HEK293 (cell line): ENCODE measurements around the gene HOXC10.

ENCODE experiments used
- EGR2 ChIP-seq: fragments of 450-650 bp; formaldehyde crosslinking; IDR thresholded peaks from 2 replicates; pipeline ENCODE4 v1.5.1; 2016; ENCODE audit warnings: low read depth, missing biosample characterization, missing genetic modification characterization
- KLF17 ChIP-seq: fragments of 450-650 bp; formaldehyde crosslinking; IDR thresholded peaks from 2 replicates; pipeline ENCODE4 v1.5.1; 2016; ENCODE audit warnings: missing biosample characterization, missing genetic modification characterization
- PBX3 ChIP-seq: sonication (generic); formaldehyde crosslinking; IDR thresholded peaks from 2 replicates; pipeline ENCODE4 v1.8.1; 2022; ENCODE audit warnings: mild to moderate bottlenecking, moderate library complexity, missing genetic modification reagents
- PRDM1 ChIP-seq: fragments of 450-650 bp; formaldehyde crosslinking; IDR thresholded peaks from 2 replicates; pipeline ENCODE4; 2016; ENCODE audit warnings: missing biosample characterization, missing genetic modification characterization
- SCRT1 ChIP-seq: fragments of 450-650 bp; formaldehyde crosslinking; IDR thresholded peaks from 2 replicates; pipeline ENCODE4 v1.5.1; 2016; ENCODE audit warnings: missing biosample characterization, missing genetic modification characterization, borderline replicate concordance
- SP3 ChIP-seq: fragments of 450-650 bp; formaldehyde crosslinking; IDR thresholded peaks from 2 replicates; pipeline ENCODE4 v1.5.1; 2016; ENCODE audit warnings: missing biosample characterization, missing genetic modification characterization
- SP7 ChIP-seq: fragments of 450-650 bp; formaldehyde crosslinking; IDR thresholded peaks from 2 replicates; pipeline ENCODE4 v1.5.1; 2016; ENCODE audit warnings: missing biosample characterization, missing genetic modification characterization
- TCF7L2 ChIP-seq: IDR thresholded peaks from 2 replicates; pipeline ENCODE4 v1.6.1; 2011; ENCODE audit warnings: low read depth, mild to moderate bottlenecking, inconsistent platforms, low read length, moderate library complexity, borderline replicate concordance
- ZBTB11 ChIP-seq: fragments of 450-650 bp; formaldehyde crosslinking; conservative IDR thresholded peaks from 2 replicates; pipeline ENCODE4 v1.5.1; 2016; ENCODE audit warnings: low read depth, missing biosample characterization, missing genetic modification characterization
- ZFP69B ChIP-seq: fragments of 450-650 bp; formaldehyde crosslinking; IDR thresholded peaks from 2 replicates; pipeline ENCODE4 v1.5.1; 2016; ENCODE audit warnings: missing biosample characterization, missing genetic modification characterization
- ZNF114 ChIP-seq: fragments of 450-650 bp; formaldehyde crosslinking; IDR thresholded peaks from 2 replicates; pipeline ENCODE4 v1.5.0; 2017; ENCODE audit warnings: missing biosample characterization, missing genetic modification characterization
- ZNF184 ChIP-seq: fragments of 450-650 bp; IDR thresholded peaks from 2 replicates; pipeline ENCODE4 v1.5.1; 2018; ENCODE audit warnings: missing biosample characterization, mild to moderate bottlenecking, missing genetic modification characterization
- ZNF23 ChIP-seq: fragments of 450-650 bp; formaldehyde crosslinking; IDR thresholded peaks from 2 replicates; pipeline ENCODE4 v1.5.1; 2016; ENCODE audit warnings: missing biosample characterization, missing genetic modification characterization, borderline replicate concordance
- ZNF26 ChIP-seq: fragments of 450-650 bp; formaldehyde crosslinking; IDR thresholded peaks from 2 replicates; pipeline ENCODE4 v1.5.1; 2016; ENCODE audit warnings: missing biosample characterization, missing genetic modification characterization
- ZNF324 ChIP-seq: fragments of 450-650 bp; formaldehyde crosslinking; IDR thresholded peaks from 2 replicates; pipeline ENCODE4 v1.5.1; 2016; ENCODE audit warnings: missing biosample characterization, missing genetic modification characterization
- ZNF580 ChIP-seq: fragments of 450-650 bp; formaldehyde crosslinking; IDR thresholded peaks from 2 replicates; pipeline ENCODE4 v1.5.1; 2016; ENCODE audit warnings: missing biosample characterization, missing genetic modification characterization
- ZNF654 ChIP-seq: fragments of 450-650 bp; formaldehyde crosslinking; IDR thresholded peaks from 2 replicates; pipeline ENCODE4 v1.5.1; 2016; ENCODE audit warnings: low read depth, missing biosample characterization, missing genetic modification characterization
- ZNF660 ChIP-seq: fragments of 450-650 bp; IDR thresholded peaks from 2 replicates; pipeline ENCODE4 v1.5.1; 2018; ENCODE audit warnings: missing biosample characterization, mild to moderate bottlenecking, missing genetic modification characterization
- ZNF701 ChIP-seq: fragments of 450-650 bp; formaldehyde crosslinking; IDR thresholded peaks from 2 replicates; pipeline ENCODE4 v1.5.1; 2016; ENCODE audit warnings: missing biosample characterization, missing genetic modification characterization
- ZSCAN16 ChIP-seq: fragments of 450-650 bp; formaldehyde crosslinking; IDR thresholded peaks from 2 replicates; pipeline ENCODE4 v1.5.1; 2016; ENCODE audit warnings: missing biosample characterization, missing genetic modification characterization
- ZXDB ChIP-seq: fragments of 450-650 bp; formaldehyde crosslinking; IDR thresholded peaks from 2 replicates; pipeline ENCODE4 v1.5.1; 2016; ENCODE audit warnings: missing biosample characterization, missing genetic modification characterization
- TF ChIP-seq, protein P1 (sequence below): fragments of 450-650 bp; formaldehyde crosslinking; IDR thresholded peaks from 2 replicates; pipeline ENCODE4 v1.5.1; 2016; ENCODE audit warnings: missing biosample characterization, missing genetic modification characterization
- TF ChIP-seq, protein P2 (sequence below): fragments of 450-650 bp; formaldehyde crosslinking; IDR thresholded peaks from 2 replicates; pipeline ENCODE4 v1.5.1; 2017; ENCODE audit warnings: missing biosample characterization, mild to moderate bottlenecking, missing genetic modification characterization, moderate library complexity
- TF ChIP-seq, protein P3 (sequence below): fragments of 450-650 bp; formaldehyde crosslinking; IDR thresholded peaks from 2 replicates; pipeline ENCODE4 v1.5.1; 2016; ENCODE audit warnings: missing biosample characterization, missing genetic modification characterization

The HOXC10 gene

GRCh38 chr12:54032627-54033100 lies 47.7 kb downstream of the HOXC10 start, which contains the start of gene HOXC5 (continued):
- TF ChIP-seq ZBTB11 (tag by site-specific recombination), result peak; percentile 44; the same call in 1 of the 2 replicates
- TF ChIP-seq PRDM1 (tag by site-specific recombination), result no peak; the same call in 1 of the 2 replicates
- TF ChIP-seq ZNF654 (tag by site-specific recombination), result peak; percentile 100
- no peak for TF ChIP-seq SCRT1 (tag by site-specific recombination)
- TF ChIP-seq, protein P1, sequence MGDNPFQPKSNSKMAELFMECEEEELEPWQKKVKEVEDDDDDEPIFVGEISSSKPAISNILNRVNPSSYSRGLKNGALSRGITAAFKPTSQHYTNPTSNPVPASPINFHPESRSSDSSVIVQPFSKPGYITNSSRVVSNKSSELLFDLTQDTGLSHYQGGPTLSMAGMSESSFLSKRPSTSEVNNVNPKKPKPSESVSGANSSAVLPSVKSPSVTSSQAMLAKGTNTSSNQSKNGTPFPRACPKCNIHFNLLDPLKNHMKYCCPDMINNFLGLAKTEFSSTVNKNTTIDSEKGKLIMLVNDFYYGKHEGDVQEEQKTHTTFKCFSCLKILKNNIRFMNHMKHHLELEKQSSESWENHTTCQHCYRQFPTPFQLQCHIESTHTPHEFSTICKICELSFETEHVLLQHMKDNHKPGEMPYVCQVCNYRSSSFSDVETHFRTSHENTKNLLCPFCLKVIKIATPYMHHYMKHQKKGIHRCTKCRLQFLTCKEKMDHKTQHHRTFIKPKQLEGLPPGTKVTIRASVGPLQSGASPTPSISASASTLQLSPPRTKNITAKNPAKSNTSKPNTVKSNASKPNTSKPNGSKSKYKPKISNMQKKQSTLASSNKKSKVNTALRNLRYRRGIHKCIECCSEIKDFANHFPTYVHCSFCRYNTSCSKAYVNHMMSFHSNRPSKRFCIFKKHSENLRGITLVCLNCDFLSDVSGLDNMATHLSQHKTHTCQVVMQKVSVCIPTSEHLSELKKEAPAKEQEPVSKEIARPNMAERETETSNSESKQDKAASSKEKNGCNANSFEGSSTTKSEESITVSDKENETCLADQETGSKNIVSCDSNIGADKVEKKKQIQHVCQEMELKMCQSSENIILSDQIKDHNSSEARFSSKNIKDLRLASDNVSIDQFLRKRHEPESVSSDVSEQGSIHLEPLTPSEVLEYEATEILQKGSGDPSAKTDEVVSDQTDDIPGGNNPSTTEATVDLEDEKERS (tag by site-specific recombination), result no peak
- peak; percentile 85 for TF ChIP-seq ZFP69B (tag by site-specific recombination)
- TF ChIP-seq ZSCAN16 (tag by site-specific recombination), result peak; percentile 95
- TF ChIP-seq ZNF701 (tag by site-specific recombination), result no peak
- TF ChIP-seq ZNF580 (tag by site-specific recombination), result peak; percentile 91
- peak; percentile 70 for TF ChIP-seq SP3 (tag by site-specific recombination)
- TF ChIP-seq EGR2, result peak; percentile 32; the same call in 1 of the 2 replicates
- peak; percentile 93 for TF ChIP-seq KLF17
- peak; percentile 94; the same call in 1 of the 2 replicates for TF ChIP-seq ZNF324 (tag by site-specific recombination)
- TF ChIP-seq ZNF114, result no peak
- no peak for TF ChIP-seq PBX3 (CRISPR knock-in tag)
- TF ChIP-seq ZNF184 (tag by site-specific recombination), result 0 out of 2 replicates have a peak, but pooled peaks have one; percentile 10
- TF ChIP-seq ZNF26 (tag by site-specific recombination), result no peak
- TF ChIP-seq, protein P2, sequence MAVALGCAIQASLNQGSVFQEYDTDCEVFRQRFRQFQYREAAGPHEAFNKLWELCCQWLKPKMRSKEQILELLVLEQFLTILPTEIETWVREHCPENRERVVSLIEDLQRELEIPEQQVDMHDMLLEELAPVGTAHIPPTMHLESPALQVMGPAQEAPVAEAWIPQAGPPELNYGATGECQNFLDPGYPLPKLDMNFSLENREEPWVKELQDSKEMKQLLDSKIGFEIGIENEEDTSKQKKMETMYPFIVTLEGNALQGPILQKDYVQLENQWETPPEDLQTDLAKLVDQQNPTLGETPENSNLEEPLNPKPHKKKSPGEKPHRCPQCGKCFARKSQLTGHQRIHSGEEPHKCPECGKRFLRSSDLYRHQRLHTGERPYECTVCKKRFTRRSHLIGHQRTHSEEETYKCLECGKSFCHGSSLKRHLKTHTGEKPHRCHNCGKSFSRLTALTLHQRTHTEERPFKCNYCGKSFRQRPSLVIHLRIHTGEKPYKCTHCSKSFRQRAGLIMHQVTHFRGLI (tag by site-specific recombination), result peak; percentile 100
- no peak for TF ChIP-seq TCF7L2
- peak; percentile 92 for TF ChIP-seq ZXDB
- peak; percentile 93 for TF ChIP-seq SP7 (tag by site-specific recombination)
- peak; percentile 86 for TF ChIP-seq ZNF660 (tag by site-specific recombination)
- no peak for TF ChIP-seq ZNF23 (tag by site-specific recombination)
- TF ChIP-seq, protein P3, sequence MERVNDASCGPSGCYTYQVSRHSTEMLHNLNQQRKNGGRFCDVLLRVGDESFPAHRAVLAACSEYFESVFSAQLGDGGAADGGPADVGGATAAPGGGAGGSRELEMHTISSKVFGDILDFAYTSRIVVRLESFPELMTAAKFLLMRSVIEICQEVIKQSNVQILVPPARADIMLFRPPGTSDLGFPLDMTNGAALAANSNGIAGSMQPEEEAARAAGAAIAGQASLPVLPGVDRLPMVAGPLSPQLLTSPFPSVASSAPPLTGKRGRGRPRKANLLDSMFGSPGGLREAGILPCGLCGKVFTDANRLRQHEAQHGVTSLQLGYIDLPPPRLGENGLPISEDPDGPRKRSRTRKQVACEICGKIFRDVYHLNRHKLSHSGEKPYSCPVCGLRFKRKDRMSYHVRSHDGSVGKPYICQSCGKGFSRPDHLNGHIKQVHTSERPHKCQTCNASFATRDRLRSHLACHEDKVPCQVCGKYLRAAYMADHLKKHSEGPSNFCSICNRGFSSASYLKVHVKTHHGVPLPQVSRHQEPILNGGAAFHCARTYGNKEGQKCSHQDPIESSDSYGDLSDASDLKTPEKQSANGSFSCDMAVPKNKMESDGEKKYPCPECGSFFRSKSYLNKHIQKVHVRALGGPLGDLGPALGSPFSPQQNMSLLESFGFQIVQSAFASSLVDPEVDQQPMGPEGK (tag by site-specific recombination), result peak; percentile 100
